Astrocyte (in vitro differentiated cells and primary cell): ENCODE data around the gene ARSK.

Experiments used
- EZH2 ChIP-seq: IDR thresholded peaks from 2 replicates; pipeline ENCODE4 v1.6.1; 2012; ENCODE audit warnings: mild to moderate bottlenecking, low read length, inconsistent platforms; ENCODE audit not compliant: insufficient read depth
- TF ChIP-seq, protein P1 (sequence below): IDR thresholded peaks from 2 replicates; pipeline ENCODE4 v1.5.1; 2011; ENCODE audit warnings: low read depth, mild to moderate bottlenecking, inconsistent platforms, low read length, moderate library complexity; ENCODE audit not compliant: insufficient read depth

DNA sequence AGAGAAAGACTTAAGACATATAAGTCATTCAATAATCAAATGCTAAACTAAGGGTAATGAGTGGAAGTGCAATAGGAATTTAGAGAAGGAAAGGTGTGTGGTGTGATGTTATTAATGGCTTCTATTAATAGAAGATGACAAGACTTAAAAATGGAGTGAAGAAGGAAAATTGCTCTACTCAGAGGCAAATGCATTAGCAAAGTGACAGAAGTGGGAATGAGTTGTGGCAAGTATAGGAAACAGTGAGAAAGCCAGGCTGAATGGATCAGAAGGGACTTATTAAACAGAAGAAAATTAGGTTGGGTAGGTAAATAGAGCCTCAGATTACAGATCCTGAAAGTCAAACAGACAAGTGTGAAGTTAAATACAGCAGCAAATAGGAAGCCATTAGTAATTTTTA, 5.9 kb upstream of the ARSK start:
- TF ChIP-seq, protein P1, sequence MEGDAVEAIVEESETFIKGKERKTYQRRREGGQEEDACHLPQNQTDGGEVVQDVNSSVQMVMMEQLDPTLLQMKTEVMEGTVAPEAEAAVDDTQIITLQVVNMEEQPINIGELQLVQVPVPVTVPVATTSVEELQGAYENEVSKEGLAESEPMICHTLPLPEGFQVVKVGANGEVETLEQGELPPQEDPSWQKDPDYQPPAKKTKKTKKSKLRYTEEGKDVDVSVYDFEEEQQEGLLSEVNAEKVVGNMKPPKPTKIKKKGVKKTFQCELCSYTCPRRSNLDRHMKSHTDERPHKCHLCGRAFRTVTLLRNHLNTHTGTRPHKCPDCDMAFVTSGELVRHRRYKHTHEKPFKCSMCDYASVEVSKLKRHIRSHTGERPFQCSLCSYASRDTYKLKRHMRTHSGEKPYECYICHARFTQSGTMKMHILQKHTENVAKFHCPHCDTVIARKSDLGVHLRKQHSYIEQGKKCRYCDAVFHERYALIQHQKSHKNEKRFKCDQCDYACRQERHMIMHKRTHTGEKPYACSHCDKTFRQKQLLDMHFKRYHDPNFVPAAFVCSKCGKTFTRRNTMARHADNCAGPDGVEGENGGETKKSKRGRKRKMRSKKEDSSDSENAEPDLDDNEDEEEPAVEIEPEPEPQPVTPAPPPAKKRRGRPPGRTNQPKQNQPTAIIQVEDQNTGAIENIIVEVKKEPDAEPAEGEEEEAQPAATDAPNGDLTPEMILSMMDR, result no peak
- no peak for TF ChIP-seq EZH2
